MV-4-11 (cell line): Measurements from ENCODE around the gene RFXAP.
"Not testable (repeated sequence)": the region's sequence is repeated elsewhere in the genome, so short reads cannot be mapped to it uniquely, and the experiment has no call there.

Experiments used
- DNase-seq: peaks from one replicate; lab custom pipeline; 2025; lab: John Stamatoyannopoulos, UW

The RFXAP gene, protein sequence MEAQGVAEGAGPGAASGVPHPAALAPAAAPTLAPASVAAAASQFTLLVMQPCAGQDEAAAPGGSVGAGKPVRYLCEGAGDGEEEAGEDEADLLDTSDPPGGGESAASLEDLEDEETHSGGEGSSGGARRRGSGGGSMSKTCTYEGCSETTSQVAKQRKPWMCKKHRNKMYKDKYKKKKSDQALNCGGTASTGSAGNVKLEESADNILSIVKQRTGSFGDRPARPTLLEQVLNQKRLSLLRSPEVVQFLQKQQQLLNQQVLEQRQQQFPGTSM

DNA sequence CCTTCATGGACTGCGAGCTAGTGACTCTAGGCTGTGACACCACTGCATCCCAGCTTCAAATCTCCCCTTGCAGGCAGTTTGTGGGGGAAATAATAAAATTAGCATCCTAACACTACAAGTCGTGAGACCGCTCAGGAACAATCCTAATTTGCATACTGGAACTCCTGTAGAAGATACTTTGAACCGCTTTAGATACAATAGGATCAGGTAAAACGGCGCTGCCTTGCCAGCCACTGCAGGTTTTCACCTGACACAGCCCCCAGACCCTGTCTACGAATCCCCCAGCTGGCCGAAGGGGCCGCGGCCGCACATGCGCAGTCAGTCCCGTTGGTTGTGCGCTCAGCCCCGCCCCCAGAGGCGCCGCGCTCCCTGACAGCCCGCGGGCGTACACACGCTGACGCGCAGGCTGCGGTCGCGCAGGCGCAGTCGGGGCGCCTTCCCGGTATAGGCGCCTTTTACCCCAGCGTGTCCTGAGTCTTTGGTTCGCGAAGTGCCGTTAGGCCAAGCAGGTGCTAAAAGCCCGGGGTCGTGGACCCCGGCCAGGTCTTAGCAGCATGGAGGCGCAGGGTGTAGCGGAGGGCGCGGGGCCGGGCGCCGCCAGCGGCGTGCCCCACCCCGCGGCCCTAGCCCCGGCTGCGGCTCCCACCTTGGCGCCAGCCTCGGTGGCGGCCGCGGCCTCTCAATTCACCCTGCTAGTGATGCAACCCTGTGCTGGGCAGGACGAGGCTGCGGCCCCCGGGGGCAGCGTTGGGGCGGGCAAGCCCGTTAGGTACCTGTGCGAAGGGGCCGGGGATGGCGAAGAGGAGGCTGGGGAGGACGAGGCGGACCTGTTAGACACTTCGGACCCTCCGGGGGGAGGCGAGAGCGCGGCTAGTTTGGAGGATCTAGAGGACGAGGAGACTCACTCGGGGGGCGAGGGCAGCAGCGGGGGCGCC is at the start of gene RFXAP:
Gene RFXAP, plus strand, starts transcription at position 419 of the 935 bp plus-strand sequence. Its CDS starts 136 bp downstream, at position 555.
- peak; percentile 82 for DNase-seq

DNA sequence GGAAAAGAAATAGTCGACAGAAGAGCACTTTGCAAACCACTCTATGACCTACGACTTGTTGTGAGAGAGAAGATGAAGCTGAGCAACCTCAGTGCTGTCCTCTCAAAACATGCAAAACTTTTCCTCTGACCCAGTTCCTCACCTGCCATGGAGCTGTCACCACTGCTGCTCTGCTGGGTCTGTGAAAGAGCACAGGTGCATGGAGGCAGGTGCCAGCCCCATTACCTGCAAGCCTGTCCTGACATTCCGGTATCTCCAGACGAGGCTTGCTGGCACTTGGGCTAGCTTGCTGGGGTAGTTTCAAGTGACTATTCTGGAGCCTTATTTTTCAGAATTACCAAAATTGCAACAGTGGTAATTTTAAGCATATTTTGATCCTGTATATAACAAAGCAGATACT is 49.5 kb upstream of the RFXAP start:
- no peak for DNase-seq

DNA sequence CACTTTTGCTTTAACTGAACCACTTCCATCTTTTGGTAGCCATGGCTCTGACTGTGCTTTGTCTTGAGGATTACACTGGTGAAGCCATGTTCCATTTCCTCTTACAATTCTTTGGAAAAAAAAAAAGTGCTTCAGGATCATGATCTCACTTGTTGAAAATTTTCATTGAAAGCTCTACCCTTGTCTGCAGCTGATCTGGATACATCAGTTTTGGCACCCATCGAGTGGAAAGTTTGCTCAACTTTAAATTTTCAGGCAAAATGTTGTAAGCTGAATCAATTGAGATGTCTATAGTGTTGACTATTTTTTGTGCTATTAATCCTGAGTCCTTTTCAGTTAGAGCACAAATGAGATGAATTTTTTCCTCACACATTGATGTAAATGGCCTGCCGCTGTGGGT is 48.3 kb upstream of the RFXAP start:
- DNase-seq, result no peak

DNA sequence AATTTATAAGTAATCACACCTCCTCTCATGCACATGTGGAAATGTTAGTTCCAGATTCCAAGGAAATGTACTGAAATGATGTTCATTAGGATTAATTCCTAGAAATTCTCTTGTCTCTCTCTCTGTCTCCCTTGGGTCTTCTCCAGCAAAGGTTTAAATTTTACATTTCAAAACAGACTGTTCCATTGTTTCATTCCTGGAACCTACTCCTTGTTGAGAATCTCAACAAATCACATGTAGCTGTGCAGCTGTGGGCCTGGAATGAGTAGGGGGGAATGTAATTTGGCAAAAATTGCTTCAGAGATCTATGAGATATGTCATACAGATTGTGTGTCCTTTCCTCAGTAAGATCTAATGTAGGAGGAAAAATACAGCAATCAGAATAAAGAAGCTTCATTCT is 46.2 kb upstream of the RFXAP start:
- DNase-seq, result no peak

DNA sequence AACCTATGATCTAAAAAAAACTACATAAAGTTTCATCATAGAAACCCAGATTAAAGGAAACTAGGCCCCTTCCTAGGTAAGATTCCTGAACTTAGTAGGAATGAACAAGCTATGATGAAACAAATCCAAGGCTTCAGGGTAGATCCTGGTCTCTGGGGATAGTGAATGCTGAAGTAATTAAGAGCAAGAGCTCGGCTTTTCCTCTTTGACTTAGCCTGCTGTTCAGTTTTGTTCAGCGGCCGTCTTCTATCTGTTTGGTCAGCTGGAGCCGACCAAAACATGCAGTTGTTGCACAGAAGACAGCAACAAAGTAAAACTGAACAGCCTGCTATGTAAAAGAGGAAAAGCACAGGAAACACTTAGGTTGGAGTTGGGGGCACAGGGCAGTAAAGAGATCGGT is 44.1 kb upstream of the RFXAP start:
- DNase-seq, result no peak

DNA sequence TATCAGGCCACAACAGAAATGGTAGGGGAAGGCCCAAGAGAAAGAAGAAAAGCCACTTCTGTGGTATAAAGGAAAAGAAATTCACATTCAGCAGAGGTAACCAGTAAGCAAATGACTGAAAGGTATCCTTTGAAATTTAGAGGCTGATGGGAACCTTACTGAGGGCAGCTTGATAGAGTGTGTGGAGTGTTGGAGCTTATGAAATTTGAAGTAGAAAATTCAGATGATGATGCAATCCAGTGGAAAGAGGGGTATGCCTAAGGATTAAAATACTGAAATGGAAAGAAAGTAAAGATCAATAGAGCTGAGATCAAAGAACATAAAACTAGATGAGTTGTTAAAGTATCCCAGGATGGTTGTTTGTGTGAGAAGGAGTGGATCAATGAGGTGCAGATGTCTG is 42.8 kb upstream of the RFXAP start:
- DNase-seq, result no peak

DNA sequence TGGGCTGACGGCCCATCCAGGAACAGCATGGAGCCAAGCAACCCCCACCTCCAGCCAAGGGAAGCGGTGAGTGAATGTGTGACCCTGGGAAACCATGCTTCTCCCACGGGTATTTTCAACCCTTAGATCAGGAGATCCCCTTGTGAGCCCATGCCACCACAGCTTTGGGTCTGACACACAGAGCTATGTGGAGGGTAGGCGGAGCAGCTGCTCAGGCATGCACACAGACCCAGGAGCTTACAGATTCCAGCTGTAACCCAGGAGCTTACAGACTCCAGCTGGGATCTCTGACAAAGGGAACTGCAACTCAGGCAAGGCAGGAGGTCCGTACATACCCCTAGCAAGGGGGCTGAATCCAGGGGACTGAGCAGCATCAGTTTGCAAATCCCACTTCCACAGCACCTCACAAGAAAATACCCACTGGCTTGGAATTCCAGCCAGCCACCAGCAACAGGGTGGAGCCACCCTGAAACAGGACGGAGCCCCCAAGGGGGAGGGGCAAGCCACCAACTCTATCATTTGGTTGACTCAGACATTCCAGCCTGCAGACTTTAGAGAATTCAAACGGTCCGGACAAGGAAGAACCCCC is 40.8 kb upstream of the RFXAP start:
- DNase-seq, result no peak

DNA sequence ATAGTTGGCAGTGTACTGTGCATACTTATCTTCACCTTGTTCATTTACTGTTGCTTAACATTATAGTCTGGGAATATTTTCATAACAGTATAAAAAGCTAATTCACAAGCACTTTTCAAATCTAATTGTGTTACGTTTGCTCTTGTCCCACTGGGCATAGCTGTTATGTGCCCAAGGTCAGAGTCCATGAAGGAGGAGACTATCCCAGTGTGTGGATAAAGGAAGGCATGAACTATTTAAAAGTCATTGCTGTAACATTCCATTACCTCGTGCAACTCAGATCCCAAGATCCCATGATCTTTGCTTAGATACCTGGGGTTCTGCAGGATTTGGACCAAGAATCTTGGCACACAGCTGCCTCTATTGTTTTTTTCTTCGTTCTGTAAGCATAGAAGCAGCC is 35.1 kb upstream of the RFXAP start:
- no peak for DNase-seq

DNA sequence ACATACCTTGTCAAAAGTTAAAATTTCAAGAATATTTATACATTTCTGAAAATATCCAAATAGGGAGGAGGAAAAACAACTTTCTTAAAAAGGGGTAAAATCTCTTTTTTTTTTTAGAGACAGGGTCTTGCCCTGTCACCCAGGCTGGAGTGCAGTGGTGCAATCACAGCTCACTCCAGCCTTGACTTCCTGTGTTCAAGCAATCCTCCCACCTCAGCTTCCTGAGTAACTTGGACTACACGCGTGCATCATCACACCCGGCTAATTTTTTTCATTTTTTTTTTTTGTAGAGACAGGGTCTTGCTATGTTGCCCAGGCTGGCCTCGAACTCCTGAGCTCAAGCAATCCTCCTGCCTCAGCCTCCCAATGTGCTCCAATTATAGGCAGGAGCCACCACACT is 32.8 kb upstream of the RFXAP start:
- not testable (repeated sequence) for DNase-seq

DNA sequence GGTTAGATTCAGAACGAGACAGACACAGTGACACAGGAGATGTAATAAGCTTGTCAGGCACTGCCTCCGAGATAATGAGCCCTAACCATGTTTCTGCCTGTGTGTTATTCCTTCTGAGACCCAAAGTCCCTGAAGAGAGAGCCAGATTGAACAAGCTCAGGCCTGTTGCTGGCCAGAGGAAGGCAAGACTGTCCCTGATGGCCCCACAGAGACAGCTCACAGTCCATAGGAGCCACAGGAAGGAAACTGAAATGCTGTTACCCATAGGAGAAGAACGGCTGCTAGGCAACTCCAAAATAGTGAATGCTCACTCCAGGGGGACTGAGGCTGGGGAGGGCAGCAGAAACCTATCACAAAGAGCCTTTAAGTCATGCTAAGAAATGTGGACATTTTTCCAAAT is 31.8 kb upstream of the RFXAP start:
- no peak for DNase-seq

DNA sequence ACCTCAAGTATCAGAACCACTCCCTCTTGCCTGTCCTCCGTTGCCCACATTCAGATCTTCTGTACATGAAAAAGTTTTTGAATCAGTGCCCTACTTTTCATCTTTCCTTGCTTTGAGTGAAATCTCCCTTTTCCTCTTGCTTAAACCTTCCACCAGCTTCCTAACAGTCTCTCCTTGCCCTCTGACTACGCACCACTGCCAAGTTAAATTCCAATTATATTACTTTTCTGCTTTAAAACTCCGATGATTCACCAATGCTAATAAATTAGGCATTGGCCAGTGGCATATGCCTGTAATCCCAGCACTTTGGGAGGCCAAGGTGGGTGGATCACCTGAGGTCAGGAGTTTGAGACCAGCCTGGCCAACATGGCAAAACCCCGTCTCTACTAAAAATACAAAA is 30.7 kb upstream of the RFXAP start:
- no peak for DNase-seq

DNA sequence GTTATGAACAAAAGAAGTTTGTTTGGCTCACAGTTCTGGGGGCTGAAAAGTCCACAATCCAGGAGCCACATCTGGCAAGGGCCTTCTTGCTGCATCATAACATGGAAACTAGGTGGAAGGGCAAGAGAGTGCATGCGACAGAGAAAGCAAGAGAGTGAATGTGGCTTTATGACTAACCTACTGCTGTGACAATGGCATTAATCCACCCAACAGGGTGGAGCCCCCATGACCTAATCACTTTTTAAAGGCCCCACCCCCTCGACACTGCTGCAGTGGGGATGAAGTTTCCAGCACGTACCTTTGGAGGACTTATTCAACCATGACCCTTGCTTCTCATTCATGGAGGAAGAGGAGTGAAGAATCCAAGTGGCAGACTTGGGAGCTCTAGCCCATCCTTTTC is 30.0 kb upstream of the RFXAP start:
- no peak for DNase-seq

DNA sequence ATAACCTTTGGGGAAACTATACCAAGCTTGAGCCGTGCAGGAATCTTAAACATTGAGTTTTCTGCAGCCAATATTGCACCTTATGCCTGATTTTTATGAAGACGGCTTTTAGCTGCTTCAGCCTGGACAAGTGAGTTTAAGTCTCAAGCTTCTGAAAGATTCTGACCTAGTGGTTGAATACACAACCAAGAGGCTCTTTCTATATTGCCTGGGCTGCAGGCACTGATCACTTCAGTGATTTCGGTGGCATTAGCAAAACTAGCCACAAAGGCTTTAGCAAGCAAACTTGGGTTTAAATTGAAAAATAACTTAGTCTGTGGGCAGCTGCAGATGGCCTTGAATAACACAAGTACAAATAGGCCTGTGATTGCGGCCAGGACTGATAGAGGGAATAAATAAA is 29.3 kb upstream of the RFXAP start:
- no peak for DNase-seq

DNA sequence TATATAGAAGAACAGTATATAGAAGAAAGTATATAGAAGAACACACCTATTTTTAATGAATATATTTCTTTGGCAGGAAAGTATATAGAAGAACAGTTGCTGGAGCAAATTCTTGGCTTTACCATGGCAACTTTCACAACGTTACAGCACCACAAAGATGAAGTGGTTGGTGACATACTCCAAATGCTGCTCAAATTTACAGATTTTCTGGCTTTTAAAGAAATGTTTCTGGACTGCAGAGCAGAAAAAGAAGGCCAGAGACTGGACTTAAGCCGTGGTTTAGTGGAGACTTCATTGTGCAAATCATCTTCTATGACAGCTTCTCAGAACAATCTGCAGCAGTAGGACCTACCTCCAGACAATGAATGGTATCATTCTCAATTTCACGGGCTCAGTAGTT is 24.3 kb upstream of the RFXAP start:
- no peak for DNase-seq

DNA sequence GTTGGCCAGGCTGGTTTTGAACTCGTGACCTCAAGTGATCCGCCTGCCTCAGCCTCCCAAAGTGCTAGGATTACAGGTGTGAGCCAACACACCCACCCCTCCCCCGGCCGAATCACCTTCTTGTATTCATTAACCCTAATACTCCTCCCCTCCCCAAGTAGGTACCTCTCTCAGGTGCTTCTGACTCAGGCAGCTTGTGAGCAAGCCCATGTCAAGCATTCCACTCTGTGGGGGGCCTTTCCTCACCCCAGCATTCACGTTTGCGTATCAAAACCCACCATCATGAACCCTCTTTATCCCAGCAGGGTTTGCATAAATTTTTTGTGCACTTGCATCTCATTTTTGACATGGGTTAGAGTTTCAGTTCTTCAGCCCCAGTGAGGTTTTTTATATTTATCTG is 23.6 kb upstream of the RFXAP start:
- DNase-seq, result no peak

DNA sequence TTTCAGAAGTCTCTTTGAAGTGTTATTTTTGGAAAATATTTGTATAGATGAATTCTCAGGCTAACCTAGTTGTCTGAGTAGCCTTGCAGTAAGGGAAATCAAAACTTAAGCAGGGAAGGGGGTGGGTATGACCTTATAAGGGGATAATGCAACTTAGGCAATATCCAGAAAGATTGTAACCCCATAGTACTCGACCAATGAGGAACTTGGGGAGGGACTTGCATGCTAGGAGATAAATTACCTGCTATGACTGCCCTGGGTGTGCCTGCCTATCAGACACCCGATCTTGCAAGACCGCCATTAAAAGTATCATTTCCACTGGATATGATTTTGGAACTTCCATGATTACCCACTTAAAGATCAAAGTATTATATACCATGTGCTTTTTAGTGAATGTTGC is 23.0 kb upstream of the RFXAP start:
- peak; percentile 2 for DNase-seq

DNA sequence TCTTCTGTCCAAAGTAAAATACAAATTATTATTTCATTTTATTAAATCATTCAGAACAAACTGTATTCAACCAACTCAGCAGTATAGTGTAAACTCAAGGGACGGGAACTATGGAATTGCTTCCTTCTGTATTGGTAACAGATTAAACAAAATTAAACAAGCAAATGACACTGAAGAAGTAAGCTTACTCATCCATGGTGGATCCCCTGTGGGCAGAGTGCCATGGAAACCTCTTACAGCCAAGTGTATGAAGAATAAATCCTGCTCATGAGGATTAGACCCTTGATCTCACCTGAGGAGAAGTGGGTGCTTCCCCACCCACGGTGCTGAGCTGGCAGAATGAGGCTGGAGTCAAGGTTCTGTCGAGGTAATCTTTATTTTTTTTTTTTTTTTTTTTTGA is 18.0 kb upstream of the RFXAP start:
- no peak for DNase-seq

DNA sequence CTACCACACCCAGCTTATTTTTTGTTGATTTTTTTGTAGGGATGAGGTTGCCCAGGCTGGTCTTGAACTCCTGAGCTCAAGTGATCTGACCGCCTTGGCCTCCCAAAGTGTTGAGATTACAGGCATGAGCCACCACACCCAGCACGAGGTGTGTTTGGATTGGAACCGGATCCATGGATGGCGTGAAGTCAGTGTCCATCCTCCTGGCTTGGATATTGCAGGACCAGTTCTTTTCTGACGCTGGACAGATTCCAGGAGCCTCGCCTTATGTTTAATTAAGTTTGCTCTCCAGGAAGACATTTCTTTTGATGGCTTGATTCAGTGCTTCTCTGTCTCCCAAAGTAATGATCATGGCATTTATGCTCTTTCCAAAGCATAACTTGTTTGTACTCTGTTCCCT is 14.4 kb upstream of the RFXAP start:
- DNase-seq, result no peak

DNA sequence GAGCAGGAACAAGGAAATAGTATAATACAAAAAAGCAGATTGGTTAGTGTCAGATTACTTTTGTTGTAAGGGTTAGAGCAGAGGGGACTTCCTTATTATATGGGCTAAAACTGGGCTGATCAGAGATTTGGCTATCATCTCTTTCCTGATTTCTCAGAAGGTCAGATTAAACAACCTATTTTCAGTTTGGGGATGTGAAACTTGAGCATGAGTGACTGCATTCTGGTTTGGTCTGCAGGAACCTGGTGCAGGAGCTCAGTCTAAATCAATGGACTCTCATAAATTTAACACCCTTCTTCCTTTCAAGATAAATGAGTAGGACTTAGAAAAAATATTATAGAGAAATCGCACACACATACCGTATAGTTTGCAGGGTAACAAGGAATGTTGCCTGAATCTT is 12.9 kb upstream of the RFXAP start:
- peak; percentile 78 for DNase-seq

DNA sequence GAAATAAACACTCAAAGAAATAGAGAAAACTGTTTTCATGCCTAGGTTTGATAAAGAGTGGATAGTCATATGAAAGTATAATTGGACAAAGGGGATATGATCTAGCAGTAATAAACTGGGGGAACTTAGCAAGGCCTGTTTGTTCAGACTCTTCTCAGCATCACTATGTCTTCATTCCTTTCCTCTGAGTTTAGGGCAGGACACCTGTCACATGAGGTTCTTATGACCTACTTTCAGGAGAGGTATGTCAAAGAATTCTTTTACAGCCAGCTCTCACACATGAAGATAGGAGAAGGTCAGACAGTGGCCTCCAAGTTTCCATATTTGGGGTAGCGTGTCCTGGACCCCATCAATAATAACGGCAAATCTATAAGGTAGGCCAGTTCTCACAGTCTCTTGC is 11.4 kb upstream of the RFXAP start:
- DNase-seq, result no peak

DNA sequence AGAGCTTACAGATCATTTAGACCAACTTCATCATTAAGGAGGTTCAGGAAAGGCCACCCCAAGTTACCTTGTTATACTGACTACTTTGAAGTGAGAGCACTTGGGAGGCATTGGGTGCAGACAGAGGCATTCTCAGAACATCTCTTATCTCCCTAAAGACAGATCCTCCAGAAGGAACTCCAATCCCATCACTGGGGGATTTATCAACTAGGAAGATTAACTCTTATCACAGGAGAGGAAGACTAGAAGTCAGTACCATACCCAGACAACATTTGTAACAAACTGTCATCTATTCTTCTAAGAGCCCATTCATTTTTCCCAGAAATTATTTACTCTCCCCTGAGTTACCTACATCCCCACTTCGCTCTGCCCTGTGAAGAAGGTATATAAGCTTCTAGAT is 5.8 kb upstream of the RFXAP start:
- no peak for DNase-seq

DNA sequence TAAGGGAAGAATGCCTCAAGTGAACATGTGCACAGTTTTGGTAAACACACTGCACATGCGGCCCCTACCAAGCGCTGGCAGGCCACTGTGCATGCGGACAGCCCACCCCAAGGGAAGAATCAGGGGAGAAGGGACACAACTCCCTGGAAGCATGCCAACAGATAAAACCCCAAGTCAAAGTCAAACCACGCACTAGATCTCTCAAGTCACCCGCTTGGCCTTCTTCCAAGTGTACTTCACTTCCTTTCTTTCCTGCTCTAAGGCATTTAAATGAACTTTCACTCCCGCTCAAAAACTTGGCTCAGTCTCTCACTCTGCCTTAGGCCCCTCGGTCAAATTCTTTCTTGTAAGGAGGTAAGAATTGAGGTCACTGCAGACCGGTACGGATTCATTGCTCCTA is 4.6 kb upstream of the RFXAP start:
- DNase-seq, result peak; percentile 71

DNA sequence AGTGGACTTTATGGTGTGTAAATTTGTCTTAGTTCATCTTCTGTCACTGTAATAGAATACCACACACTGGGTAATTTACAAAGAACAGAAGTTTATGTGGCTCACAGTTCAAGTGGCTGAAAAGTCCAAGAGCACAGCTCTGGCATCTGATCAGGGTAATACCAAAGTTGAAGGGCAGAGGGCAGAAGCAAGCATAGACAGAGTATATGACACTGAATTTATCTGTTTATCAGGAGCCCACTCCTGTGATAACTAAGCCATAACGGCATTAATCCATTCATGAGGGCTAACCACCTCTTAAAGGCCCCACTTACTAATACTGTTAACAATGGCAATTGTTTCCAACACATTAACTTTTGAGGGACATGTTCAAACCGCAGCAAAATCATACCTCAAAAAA is 4.0 kb upstream of the RFXAP start:
- DNase-seq, result no peak
